Activated naive CD8-positive, alpha-beta T cell treated with anti-CD3 and anti-CD28 coated beads, Interleukin-2, amount 50 U/mL, for 24 hours (primary cell): ENCODE measurements around the gene AMBRA1.
A peak's percentile ranks its signal among the peaks of the same experiment; 100 is the strongest.
"Not testable (repeated sequence)": the region's sequence is repeated elsewhere in the genome, so short reads cannot be mapped to it uniquely, and the experiment has no call there.

ENCODE experiments used
- ATAC-seq: fragments of 150-1000 bp; cut with Tn5 transposase; one replicate; pipeline ENCODE4 v1.10.0; 2021
- DNase-seq: peaks from one replicate; pipeline ENCODE4 v3.0.0; 2021
- H3K27ac Mint-ChIP-seq: one replicate; pipeline ENCODE4 v1.8.0; 2021; ENCODE audit warnings: mild to moderate bottlenecking, mixed read lengths
- H3K27me3 Mint-ChIP-seq: one replicate; pipeline ENCODE4 v1.8.0; 2021; ENCODE audit warnings: mixed read lengths
- H3K36me3 Mint-ChIP-seq: one replicate; pipeline ENCODE4 v1.8.0; 2021; ENCODE audit warnings: low read depth, mixed read lengths
- H3K4me1 Mint-ChIP-seq: one replicate; pipeline ENCODE4 v1.8.0; 2021; ENCODE audit warnings: mixed read lengths
- H3K4me3 Mint-ChIP-seq: one replicate; pipeline ENCODE4 v1.8.0; 2021; ENCODE audit warnings: mild to moderate bottlenecking, moderate library complexity, mixed read lengths
- H3K9me3 Mint-ChIP-seq: one replicate; pipeline ENCODE4 v1.8.0; 2021; ENCODE audit warnings: mixed read lengths

The AMBRA1 gene

DNA sequence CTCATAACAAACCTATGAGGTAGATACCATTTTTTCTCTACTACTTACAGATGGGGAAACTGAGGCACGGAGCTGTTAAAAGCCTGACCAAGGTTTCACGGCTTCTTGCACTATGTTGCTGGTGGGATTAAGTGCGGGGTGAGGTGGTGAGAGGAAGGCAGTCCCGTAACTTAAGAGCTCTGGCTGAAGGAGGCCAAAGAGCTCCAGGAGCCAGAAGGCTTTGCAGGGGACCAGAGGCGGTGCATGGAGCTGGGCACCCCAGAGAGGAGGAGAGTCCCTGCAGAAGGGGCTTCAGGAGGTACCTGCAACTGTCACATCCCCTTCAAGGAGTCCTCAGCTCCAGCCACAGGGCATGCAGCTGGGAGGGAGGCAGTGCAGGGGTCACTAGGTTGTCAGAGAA is 206.4 kb downstream of the AMBRA1 start:
- Mint-ChIP-seq H3K9me3 (no peaks in the 10 kb centered on the region), H3K4me3 (no peak overlapping the region), H3K27ac (no peak overlapping the region), H3K4me1 (peaks cover 13% of the 10 kb centered on the region), H3K27me3 (peaks cover 65% of the 10 kb centered on the region), H3K36me3 (no peaks in the 10 kb centered on the region)
- ATAC-seq (no peak), DNase-seq (no peak)

DNA sequence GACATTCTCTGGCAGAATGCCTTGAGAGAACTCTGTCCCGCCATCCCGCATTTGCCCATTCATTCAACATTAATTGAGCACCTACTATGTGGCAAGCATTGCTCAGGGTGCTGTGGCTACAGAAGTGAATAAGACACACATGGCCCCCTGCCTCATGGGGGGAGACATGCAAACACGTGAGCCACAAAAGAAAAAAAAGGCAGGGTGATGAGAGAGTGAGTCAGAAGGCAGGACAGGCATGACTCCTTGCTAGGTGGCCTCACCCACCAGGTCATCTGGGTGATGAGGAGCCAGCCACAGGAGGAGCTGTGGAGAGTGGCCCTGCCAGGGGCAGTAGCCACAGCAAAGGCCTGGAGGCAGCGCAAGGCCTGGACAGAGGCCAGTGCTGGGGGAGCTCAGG is 207.1 kb downstream of the AMBRA1 start:
- Mint-ChIP-seq H3K27ac (no peak overlapping the region), H3K4me3 (no peak overlapping the region)

DNA sequence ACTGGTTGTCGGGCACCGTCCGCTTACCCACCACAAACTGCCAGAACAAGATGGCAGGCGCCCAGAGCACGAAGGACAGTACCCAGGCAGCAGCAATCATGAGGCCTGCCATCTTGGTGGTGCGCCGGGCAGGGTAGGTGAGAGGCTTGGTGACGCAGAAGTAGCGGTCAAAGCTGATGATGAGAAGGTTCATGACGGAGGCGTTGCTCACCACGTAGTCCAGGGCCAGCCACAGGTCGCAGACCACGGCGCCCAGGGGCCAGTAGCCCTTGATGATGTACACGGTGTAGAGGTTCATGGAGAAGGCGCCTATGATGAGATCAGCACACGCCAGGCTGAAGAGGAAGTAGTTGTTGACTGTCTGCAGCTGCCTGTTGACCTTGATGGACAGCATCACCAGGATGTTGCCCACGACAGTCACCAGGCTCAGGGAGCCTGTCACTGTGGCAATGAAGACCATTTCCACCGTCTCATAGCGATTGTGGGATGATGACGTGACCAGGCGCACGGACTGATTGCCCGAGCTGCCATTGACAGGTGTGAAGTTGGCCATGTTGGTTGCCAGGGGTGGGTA is 207.7 kb downstream of the AMBRA1 start:
- H3K36me3 Mint-ChIP-seq: no peaks in the 10 kb centered on the region
- ATAC-seq (no peak), DNase-seq (no peak)
- peak overlapping the region; percentile 26 for H3K27ac Mint-ChIP-seq
- peaks cover 17% of the 10 kb centered on the region for H3K4me1 Mint-ChIP-seq
- H3K27me3 Mint-ChIP-seq: peaks cover 69% of the 10 kb centered on the region
- H3K9me3 Mint-ChIP-seq: no peaks in the 10 kb centered on the region
- no peak overlapping the region for H3K4me3 Mint-ChIP-seq

More for the DNA sequence above, 207.1 kb downstream of the AMBRA1 start:
- DNase-seq (no peak), ATAC-seq (no peak)
- Mint-ChIP-seq H3K9me3 (no peaks in the 10 kb centered on the region), H3K27me3 (peaks cover 69% of the 10 kb centered on the region), H3K4me1 (peaks cover 17% of the 10 kb centered on the region), H3K36me3 (no peaks in the 10 kb centered on the region)

DNA sequence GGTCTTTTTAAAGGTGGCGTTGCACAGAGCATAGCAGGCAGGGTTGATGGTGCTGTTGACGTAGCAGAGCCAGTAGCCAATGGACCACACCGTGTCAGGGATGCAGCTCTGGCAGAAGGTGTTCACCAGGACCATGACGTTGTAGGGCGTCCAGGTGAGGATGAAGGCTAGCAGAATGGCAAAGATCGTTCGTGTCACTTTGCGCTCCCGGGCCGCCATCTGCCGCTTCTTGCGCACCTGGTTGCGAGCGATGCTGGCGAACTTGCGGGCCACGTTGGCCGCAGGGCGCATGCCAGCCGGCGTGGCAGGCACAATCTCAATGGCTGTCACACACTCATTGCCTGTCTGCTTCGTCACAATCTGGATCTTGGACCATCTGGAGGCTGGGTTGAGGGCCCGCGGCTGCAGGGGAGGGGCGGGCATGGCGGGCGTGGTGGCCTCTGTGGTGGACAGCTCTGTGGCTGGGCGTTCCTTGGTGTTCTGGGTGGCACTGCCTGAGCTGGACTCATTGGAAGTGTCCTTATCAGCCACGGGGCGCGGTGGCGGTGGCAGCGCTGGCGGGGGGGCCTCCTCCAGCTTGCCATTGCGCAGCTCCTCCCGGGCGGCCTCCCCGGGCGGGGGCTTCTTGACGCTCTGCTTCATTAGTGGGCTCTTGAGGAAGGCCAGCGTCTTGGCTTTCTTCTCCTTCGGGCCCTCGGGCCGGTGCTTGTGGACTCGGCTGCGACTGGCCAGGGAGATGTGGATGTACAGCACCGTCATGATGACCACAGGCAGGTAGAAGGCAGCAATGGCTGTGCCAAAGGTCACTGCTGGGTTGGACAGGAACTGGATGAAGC is 208.4 kb downstream of the AMBRA1 start:
- Mint-ChIP-seq H3K27me3 (peaks cover 62% of the 10 kb centered on the region), H3K4me1 (peaks cover 21% of the 10 kb centered on the region), H3K4me3 (no peak overlapping the region), H3K36me3 (no peaks in the 10 kb centered on the region), H3K27ac (peak overlapping the region; percentile 26), H3K9me3 (no peaks in the 10 kb centered on the region)
- no peak for ATAC-seq
- no peak for DNase-seq

DNA sequence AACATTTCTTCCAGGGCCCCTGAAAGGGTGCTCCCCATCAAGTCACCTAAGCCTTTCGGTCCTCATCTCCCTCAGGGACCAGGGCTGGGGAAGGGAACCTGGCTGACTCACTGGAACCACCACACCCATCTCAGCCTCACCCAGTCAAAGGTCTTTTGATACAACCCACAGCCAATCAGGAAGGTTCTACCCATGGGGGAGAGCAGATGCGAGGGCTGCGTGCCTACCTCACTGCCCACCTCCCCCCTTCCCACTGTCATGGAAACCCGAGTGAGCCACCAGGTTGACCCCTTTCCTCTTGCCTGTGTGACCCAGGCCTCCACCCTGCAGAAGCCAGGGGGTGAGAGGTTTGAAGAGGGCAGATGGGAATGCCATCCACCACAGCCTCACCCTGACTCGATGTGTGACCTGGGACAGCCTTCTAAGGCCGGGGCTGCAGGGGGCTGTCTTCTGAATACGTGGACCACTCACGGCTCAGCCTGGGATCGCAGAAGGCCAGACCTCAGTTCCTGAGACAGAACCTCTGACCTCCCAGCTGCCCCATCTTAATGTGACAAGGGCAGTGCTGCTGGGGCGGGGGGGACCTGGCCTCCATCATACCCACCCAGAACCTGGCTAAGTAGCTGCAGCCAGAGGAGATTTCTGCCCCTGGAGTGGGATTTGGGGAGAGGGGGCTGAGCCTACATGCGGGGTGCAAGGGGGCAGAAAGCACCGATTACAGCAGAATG is 209.7 kb downstream of the AMBRA1 start:
- H3K36me3 Mint-ChIP-seq: no peaks in the 10 kb centered on the region
- ATAC-seq: no peak
- no peak overlapping the region for H3K4me3 Mint-ChIP-seq
- no peaks in the 10 kb centered on the region for H3K9me3 Mint-ChIP-seq
- no peak overlapping the region for H3K27ac Mint-ChIP-seq
- DNase-seq: no peak
- H3K27me3 Mint-ChIP-seq: peaks cover 51% of the 10 kb centered on the region
- H3K4me1 Mint-ChIP-seq: peaks cover 14% of the 10 kb centered on the region

DNA sequence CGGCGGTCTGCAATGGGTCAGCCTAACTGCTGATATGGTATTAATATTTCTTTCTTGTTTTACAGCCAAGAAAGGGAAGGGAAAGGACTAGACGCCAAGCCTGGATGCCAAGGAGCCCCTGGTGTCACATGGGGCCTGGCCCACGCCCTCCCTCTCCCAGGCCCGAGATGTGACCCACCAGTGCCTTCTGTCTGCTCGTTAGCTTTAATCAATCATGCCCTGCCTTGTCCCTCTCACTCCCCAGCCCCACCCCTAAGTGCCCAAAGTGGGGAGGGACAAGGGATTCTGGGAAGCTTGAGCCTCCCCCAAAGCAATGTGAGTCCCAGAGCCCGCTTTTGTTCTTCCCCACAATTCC is 210.4 kb downstream of the AMBRA1 start:
- ATAC-seq (no peak), DNase-seq (no peak)
- Mint-ChIP-seq H3K4me3 (no peak overlapping the region), H3K27me3 (peaks cover 43% of the 10 kb centered on the region), H3K36me3 (no peaks in the 10 kb centered on the region), H3K9me3 (no peaks in the 10 kb centered on the region), H3K27ac (no peak overlapping the region), H3K4me1 (peaks cover 13% of the 10 kb centered on the region)

DNA sequence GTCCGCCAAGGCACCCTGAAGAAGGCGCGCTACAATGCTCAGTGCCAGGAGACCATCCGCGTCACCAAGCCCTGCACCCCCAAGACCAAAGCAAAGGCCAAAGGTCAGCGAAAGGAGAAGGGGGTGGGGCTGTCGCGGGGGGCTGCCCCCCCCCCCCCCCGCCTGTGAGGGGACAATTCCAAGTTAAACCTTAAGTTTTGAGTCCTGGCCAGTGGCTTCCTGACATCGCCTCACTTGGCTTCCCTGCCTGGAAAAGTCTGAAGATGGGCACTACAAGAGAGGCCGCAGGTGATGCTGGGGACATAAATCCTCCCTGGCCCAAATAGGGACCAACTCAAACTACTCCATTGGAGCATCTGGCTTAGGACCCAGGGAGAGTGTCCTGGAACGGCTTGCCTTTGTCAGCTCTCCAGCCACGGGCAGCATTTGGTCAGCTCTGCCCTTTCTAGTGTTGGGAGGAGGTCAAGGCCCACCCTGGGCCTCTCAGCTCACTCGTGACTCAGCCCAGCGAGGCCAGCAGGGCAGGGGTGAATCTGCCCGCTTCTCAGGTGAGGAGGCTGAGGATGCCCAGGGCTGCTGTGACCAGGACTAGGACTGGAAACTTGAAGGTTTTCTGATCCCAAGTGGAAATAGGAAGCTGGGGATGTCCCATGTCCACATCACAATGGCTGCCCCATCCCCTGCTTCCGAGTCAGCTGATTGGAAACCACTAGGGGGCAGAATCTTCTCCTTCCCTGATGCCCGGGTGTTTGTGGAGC is 211.0 kb downstream of the AMBRA1 start:
- DNase-seq (no peak), ATAC-seq (no peak)
- Mint-ChIP-seq H3K4me3 (no peak overlapping the region), H3K4me1 (peaks cover 12% of the 10 kb centered on the region), H3K27ac (no peak overlapping the region), H3K9me3 (no peaks in the 10 kb centered on the region), H3K36me3 (peaks cover 2% of the 10 kb centered on the region), H3K27me3 (peaks cover 38% of the 10 kb centered on the region)

DNA sequence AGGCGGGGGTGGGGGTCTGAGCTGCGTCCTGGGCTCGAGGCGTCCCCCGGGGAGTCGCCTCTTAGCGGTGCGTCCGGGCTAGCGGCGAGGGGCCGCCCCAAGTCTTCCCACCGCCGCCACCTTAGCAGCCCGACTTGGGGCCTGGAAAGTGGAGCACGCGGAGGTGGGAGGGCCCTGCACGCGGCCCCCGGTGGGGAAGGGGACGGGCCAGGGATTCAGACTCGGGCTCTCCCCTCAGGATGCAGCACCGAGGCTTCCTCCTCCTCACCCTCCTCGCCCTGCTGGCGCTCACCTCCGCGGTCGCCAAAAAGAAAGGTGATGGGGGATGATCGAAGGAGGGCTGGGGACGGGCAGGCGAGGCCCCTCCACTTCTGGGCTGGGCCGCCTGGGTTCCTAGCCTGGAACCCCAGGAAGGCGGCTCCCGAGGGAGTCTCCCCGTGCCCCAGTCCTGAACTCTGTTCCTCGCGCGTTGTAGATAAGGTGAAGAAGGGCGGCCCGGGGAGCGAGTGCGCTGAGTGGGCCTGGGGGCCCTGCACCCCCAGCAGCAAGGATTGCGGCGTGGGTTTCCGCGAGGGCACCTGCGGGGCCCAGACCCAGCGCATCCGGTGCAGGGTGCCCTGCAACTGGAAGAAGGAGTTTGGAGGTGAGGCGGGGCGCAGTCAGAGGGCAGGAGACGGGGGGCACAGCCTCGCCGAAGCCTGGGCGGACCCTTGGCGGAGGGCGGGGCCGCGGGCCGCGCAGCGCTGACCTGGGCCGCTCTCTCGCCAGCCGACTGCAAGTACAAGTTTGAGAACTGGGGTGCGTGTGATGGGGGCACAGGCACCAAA is 211.8 kb downstream of the AMBRA1 start:
- peaks cover 32% of the 10 kb centered on the region for H3K27me3 Mint-ChIP-seq
- H3K36me3 Mint-ChIP-seq: peaks cover 8% of the 10 kb centered on the region
- H3K4me3 Mint-ChIP-seq: peak overlapping the region; percentile 52
- H3K4me1 Mint-ChIP-seq: peaks cover 12% of the 10 kb centered on the region
- ATAC-seq (peak; percentile 16), DNase-seq (no peak)
- no peak overlapping the region for H3K27ac Mint-ChIP-seq
- H3K9me3 Mint-ChIP-seq: no peaks in the 10 kb centered on the region

DNA sequence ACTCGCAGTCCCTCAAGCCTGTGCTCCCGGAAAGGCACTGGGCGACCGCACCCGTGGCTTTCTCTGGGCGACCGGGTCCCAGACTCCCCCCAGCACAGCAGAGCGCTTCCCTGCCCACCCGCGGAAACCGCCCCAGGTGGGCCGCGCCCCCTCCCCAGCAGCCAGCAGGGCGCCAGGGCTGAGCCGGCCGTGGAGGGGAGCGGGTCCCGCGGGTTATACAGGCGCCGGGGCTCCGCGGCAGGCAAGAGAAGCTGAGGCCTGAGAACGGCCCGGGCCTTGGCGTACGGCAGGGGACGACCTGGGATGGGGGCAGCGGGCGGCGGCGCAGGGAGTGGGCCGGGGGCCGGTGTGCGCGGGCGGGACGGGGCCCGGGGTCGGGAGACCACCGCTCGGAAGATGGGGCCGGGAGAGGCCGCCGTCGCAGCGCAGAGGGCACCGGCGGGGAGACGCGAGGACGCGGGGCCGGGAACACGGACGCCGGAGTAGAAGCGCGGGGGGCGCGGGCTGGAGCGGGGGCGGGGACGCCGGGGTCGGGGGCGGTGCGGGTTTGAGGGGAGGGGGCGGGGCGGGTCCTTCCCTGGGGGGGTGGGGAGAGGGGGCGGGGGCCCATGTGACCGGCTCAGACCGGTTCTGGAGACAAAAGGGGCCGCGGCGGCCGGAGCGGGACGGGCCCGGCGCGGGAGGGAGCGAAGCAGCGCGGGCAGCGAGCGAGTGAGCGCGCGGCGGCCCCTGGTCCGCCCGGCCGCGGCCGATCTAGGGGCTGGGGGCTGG is 212.6 kb downstream of the AMBRA1 start, which contains the start of gene MDK:
MDK (plus strand) TSS at position 622 of the 771 bp plus-strand sequence. CDS start 389 bp downstream, outside the sequence.
- H3K27ac Mint-ChIP-seq: no peak within 1 kb of the TSS
- peaks cover 10% of the 10 kb centered on the region for H3K4me1 Mint-ChIP-seq
- DNase-seq (no peak), ATAC-seq (peak; percentile 12)
- no peaks in the 10 kb centered on the region for H3K9me3 Mint-ChIP-seq
- H3K36me3 Mint-ChIP-seq: peaks cover 8% of the 10 kb centered on the region
- H3K27me3 Mint-ChIP-seq: peaks cover 24% of the 10 kb centered on the region
- peak within 1 kb of the TSS; percentile 67 for H3K4me3 Mint-ChIP-seq

DNA sequence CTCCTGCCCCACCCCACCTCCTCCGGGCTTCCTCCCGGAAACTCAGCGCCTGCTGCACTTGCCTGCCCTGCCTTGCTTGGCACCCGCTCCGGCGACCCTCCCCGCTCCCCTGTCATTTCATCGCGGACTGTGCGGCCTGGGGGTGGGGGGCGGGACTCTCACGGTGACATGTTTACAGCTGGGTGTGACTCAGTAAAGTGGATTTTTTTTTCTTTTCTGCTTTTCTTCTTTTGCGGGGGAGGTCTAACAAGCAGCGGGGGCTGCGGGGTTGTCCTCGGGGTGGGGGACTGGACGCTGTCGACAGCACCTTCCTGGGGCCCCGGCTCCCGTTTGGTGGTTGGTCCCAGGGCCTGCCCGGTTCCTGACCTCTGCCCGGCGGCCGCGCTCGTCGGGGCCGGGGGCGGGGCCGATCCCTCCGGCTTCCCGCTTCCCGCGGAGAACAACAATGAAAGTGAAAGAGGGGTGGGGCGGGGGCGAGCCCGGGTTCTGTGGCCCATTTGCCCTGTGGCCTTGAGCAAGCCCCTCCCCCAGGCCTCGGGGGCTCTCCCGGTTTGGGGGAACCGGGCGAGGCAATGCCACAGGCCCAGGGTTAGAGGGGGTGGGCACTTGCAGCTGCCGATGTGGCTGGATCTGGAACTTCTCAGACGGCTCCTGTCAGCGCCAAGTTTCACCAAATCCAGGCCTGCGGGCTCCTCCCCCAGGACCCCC is 213.3 kb downstream of the AMBRA1 start:
- DNase-seq: peak; percentile 80

DNA sequence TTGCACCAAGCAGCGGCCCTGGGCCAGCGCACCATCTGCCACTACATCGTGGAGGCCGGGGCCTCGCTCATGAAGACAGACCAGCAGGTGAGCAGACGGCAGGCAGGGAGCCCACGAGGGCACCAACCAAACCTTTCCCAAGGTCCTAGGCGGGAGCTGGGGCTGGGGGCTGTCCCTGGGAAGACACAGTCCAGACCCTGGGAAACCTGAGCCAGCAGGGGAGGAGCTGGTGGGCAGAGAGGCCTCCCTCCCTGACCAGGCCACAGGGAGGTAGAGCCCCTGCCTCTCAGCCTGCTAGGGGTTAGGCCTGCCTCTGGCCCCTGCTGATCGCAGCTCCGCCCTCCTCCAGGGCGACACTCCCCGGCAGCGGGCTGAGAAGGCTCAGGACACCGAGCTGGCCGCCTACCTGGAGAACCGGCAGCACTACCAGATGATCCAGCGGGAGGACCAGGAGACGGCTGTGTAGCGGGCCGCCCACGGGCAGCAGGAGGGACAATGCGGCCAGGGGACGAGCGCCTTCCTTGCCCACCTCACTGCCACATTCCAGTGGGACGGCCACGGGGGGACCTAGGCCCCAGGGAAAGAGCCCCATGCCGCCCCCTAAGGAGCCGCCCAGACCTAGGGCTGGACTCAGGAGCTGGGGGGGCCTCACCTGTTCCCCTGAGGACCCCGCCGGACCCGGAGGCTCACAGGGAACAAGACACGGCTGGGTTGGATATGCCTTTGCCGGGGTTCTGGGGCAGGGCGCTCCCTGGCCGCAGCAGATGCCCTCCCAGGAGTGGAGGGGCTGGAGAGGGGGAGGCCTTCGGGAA is 214.1 kb downstream of the AMBRA1 start:
- not testable (repeated sequence) for H3K27ac Mint-ChIP-seq, H3K9me3 Mint-ChIP-seq, H3K4me1 Mint-ChIP-seq, DNase-seq, ATAC-seq, H3K4me3 Mint-ChIP-seq
- Mint-ChIP-seq H3K36me3 (peaks cover 11% of the 10 kb centered on the region), H3K27me3 (peaks cover 12% of the 10 kb centered on the region)

More for the DNA sequence above, 213.3 kb downstream of the AMBRA1 start:
- Mint-ChIP-seq H3K27me3 (peaks cover 18% of the 10 kb centered on the region), H3K36me3 (peaks cover 8% of the 10 kb centered on the region), H3K9me3 (no peaks in the 10 kb centered on the region), H3K27ac (no peak overlapping the region), H3K4me1 (peaks cover 9% of the 10 kb centered on the region), H3K4me3 (peak overlapping the region; percentile 67)
- peak; percentile 57 for ATAC-seq
